Fibroblast of the aortic adventitia (primary cell): ENCODE measurements around the gene SH3TC1. TPM values are rescaled to one million over a fixed set of nuclear protein-coding genes. Genes with fewer than 3 reads are reported as not detected.

Experiments
- DNase-seq: peaks from one replicate; pipeline ENCODE4 v3.0.0-alpha.2; 2010; ENCODE audit warnings: low read depth
- H3K4me3 ChIP-seq: 2 replicates; pipeline ENCODE4 v1.5.1; 2011; ENCODE audit warnings: low read depth, mild to moderate bottlenecking, control low read depth, low read length, moderate library complexity
- total RNA-seq: library from RNA; depleted of rRNA; stranded (reverse); fragments of >200 nt; gene quantifications from 2 replicates; pipeline ENCODE4 v1.2.3, GENCODE V29; 2012; ENCODE audit warnings: low replicate concordance
- TF ChIP-seq, protein P1 (sequence below): IDR thresholded peaks from 2 replicates; pipeline ENCODE4 v1.5.1; 2011; ENCODE audit warnings: mild to moderate bottlenecking, low read length, control low read depth, inconsistent platforms; ENCODE audit not compliant: insufficient read depth

Gene SH3TC1
- total RNA-seq, 1 donor: 1.5 TPM

DNA sequence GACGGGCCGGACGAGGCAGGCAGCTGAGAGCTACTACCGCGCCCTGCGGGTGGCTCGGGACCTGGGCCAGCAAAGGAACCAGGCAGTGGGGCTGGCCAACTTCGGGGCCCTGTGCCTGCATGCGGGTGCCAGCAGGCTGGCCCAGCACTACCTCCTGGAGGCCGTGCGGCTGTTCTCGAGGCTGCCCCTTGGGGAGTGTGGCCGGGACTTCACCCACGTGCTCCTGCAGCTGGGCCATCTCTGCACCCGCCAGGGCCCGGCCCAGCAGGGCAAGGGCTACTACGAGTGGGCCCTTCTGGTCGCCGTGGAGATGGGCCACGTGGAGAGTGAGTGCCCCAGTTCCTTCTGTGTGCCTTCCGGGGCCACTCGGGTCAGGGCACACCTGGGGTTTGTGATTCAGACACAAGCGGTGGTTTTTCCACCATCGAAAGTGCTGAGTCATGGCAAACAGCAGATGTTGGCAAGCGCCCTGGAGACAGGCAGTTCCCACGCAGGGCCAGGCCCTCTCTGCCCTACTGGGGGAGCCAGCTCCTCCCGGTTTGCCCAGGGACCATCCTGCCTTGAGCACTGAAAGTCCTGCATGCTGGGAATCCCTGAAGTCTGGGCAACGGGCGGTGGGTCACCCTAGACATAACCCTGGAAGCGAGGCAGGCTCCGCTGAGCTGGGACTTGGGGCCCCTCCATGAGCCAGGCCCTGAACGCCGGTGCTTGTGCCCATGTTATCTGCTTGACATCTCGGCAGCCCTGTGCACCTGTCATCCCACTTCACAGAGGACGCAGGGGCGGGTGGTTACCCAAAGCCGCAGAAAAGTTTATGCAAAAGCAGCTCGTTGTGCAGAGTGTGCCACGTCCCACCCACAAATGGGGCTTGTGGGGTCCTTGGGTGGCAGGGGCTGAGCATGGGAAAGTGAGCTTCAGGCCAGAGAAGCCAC, 29.5 kb downstream of the SH3TC1 start:
- H3K4me3 ChIP-seq: no peak overlapping the region
- DNase-seq: peak; percentile 66
- TF ChIP-seq, protein P1, sequence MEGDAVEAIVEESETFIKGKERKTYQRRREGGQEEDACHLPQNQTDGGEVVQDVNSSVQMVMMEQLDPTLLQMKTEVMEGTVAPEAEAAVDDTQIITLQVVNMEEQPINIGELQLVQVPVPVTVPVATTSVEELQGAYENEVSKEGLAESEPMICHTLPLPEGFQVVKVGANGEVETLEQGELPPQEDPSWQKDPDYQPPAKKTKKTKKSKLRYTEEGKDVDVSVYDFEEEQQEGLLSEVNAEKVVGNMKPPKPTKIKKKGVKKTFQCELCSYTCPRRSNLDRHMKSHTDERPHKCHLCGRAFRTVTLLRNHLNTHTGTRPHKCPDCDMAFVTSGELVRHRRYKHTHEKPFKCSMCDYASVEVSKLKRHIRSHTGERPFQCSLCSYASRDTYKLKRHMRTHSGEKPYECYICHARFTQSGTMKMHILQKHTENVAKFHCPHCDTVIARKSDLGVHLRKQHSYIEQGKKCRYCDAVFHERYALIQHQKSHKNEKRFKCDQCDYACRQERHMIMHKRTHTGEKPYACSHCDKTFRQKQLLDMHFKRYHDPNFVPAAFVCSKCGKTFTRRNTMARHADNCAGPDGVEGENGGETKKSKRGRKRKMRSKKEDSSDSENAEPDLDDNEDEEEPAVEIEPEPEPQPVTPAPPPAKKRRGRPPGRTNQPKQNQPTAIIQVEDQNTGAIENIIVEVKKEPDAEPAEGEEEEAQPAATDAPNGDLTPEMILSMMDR: no peak

GRCh38 chr4:8229331-8229975, 30.4 kb downstream of the SH3TC1 start:
- DNase-seq: no peak
- TF ChIP-seq, protein P1: no peak
- H3K4me3 ChIP-seq: no peak overlapping the region

DNA sequence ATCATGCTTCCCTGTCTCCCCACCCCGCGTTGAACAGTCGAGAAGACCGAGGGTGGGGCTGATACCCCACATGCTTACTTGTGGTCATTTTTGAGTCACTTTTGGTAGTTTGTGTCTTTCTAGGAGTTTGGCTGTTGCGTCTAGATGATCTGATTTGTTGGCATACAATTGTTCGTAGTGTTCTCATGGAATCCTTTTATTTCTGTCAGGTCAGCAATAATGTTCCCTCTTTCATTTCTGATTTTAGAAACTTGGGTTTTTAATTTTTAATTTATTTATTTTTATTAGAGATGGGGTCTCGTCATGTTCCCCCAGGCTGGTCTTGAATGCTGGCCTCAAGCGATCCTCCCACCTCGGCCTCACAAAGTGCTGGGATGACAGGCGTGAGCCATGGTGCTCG, 30.9 kb downstream of the SH3TC1 start:
- TF ChIP-seq, protein P1: no peak
- no peak for DNase-seq
- no peak overlapping the region for H3K4me3 ChIP-seq

DNA sequence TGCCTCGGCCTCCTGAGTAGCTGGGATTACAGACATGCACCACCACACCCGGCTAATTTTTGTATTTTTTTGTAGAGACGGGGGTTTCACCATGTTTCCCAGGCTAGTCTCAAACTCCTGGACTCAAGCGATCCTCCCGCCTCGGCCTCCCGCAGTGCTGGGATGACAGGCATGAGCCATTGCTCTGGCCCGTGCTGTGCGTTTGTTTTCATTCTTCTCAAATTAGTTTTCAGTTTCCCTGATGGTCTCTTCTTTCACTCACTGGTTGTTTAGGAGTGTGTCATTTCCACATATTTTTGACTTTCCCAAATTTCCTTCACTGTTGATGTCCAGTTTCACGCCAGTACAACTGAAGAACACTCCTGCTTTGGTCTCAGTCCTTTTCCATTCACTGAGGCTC, 31.8 kb downstream of the SH3TC1 start:
- TF ChIP-seq, protein P1: no peak
- no peak for DNase-seq
- H3K4me3 ChIP-seq: no peak overlapping the region

- DNase-seq: no peak
- TF ChIP-seq, protein P1: no peak
- no peak overlapping the region for H3K4me3 ChIP-seq
These were observed 32.5 kb downstream of the SH3TC1 start for GRCh38 chr4:8231551-8232049.

GRCh38 chr4:8232748-8233147, 33.7 kb downstream of the SH3TC1 start:
- H3K4me3 ChIP-seq: no peak overlapping the region
- TF ChIP-seq, protein P1: no peak

More at GRCh38 chr4:8232748-8233147, 33.7 kb downstream of the SH3TC1 start:
- no peak for DNase-seq
